ENCODE data around the gene KRT222.

The KRT222 gene

GRCh38 chr17:40705584-40705983 is 40.6 kb upstream of the KRT222 start:
- Histone ChIP-seq H3K4me3 (ENCODE audit: low read length) (no peak overlapping the region), H4K20me1 (ENCODE audit: insufficient read depth, low read length) (no peaks in the 10 kb centered on the region), H3K79me2 (ENCODE audit: low read length) (no peaks in the 10 kb centered on the region), H3K36me3 (replicated peaks; ENCODE audit: insufficient read depth, low read length) (no peaks in the 10 kb centered on the region), H3F3A (ENCODE audit: insufficient read depth, low read length) (no peaks in the 10 kb centered on the region), H3K27ac (ENCODE audit: low read length) (no peak overlapping the region), H3K4me2 (ENCODE audit: low read depth, low read length) (no peak overlapping the region), H3K9ac (ENCODE audit: low read length) (no peak overlapping the region), H3K27me3 (replicated peaks; ENCODE audit: insufficient read depth, low read length) (no peaks in the 10 kb centered on the region), H2AFZ (ENCODE audit: low read length) (no peak overlapping the region), H3K4me1 (ENCODE audit: low read length) (no peaks in the 10 kb centered on the region), H3K9me2 (replicated peaks; ENCODE audit: insufficient read depth, low read length) (no peaks in the 10 kb centered on the region), H3K9me3 (replicated peaks; ENCODE audit: insufficient read depth, low read length) (no peaks in the 10 kb centered on the region)
- TF ChIP-seq CTCF (IDR thresholded peaks at IDR 0.05; ENCODE audit: low read length) (no peak), EZH2 (optimal IDR thresholded peaks at IDR 0.05; ENCODE audit: low read depth, low read length) (no peak), EZH2phosphoT487 (IDR thresholded peaks at IDR 0.05; ENCODE audit: low read length) (no peak)
- no peak for DNase-seq

- no peak within 1 kb of the TSS for H3K4me2 ChIP-seq (ENCODE audit: low read depth, low read length)
- H3K79me2 ChIP-seq (ENCODE audit: low read length), result no peaks in the 10 kb centered on the region
- no peaks in the 10 kb centered on the region for H3K9me3 ChIP-seq (replicated peaks; ENCODE audit: insufficient read depth, low read length)
- no peak within 1 kb of the TSS for H3K27ac ChIP-seq (ENCODE audit: low read length)
- DNase-seq, result no peak
- H3K9ac ChIP-seq (ENCODE audit: low read length), result no peak within 1 kb of the TSS
- H3F3A ChIP-seq (ENCODE audit: insufficient read depth, low read length), result no peaks in the 10 kb centered on the region
- H3K4me3 ChIP-seq (ENCODE audit: low read length), result no peak within 1 kb of the TSS
- no peaks in the 10 kb centered on the region for H4K20me1 ChIP-seq (ENCODE audit: insufficient read depth, low read length)
- no peaks in the 10 kb centered on the region for H3K27me3 ChIP-seq (replicated peaks; ENCODE audit: insufficient read depth, low read length)
- H2AFZ ChIP-seq (ENCODE audit: low read length), result no peak within 1 kb of the TSS
- H3K9me2 ChIP-seq (replicated peaks; ENCODE audit: insufficient read depth, low read length), result no peaks in the 10 kb centered on the region
- H3K4me1 ChIP-seq (ENCODE audit: low read length), result no peaks in the 10 kb centered on the region
- TF ChIP-seq EZH2 (optimal IDR thresholded peaks at IDR 0.05; ENCODE audit: low read depth, low read length), result no peak
- no peak for TF ChIP-seq EZH2phosphoT487 (IDR thresholded peaks at IDR 0.05; ENCODE audit: low read length)
- no peak for TF ChIP-seq CTCF (IDR thresholded peaks at IDR 0.05; ENCODE audit: low read length)
- H3K36me3 ChIP-seq (replicated peaks; ENCODE audit: insufficient read depth, low read length), result no peaks in the 10 kb centered on the region
These were observed 38.7 kb upstream of the KRT222 start, which contains the start of gene KRT24 for GRCh38 chr17:40703652-40704051. Gene KRT24, minus strand, starts transcription at chr17:40703752. Its CDS starts 59 bp downstream, at chr17:40703693.

GRCh38 chr17:40702271-40702670 is 37.3 kb upstream of the KRT222 start:
- Histone ChIP-seq H3K79me2 (ENCODE audit: low read length) (no peaks in the 10 kb centered on the region), H3K36me3 (replicated peaks; ENCODE audit: insufficient read depth, low read length) (no peaks in the 10 kb centered on the region), H3K27ac (ENCODE audit: low read length) (no peak overlapping the region), H3K4me1 (ENCODE audit: low read length) (no peaks in the 10 kb centered on the region), H3K4me3 (ENCODE audit: low read length) (no peak overlapping the region), H3K4me2 (ENCODE audit: low read depth, low read length) (no peak overlapping the region), H3K27me3 (replicated peaks; ENCODE audit: insufficient read depth, low read length) (no peaks in the 10 kb centered on the region), H3K9ac (ENCODE audit: low read length) (no peak overlapping the region), H3K9me2 (replicated peaks; ENCODE audit: insufficient read depth, low read length) (no peaks in the 10 kb centered on the region), H3F3A (ENCODE audit: insufficient read depth, low read length) (no peaks in the 10 kb centered on the region), H2AFZ (ENCODE audit: low read length) (no peak overlapping the region), H3K9me3 (replicated peaks; ENCODE audit: insufficient read depth, low read length) (no peaks in the 10 kb centered on the region), H4K20me1 (ENCODE audit: insufficient read depth, low read length) (no peaks in the 10 kb centered on the region)
- TF ChIP-seq EZH2phosphoT487 (IDR thresholded peaks at IDR 0.05; ENCODE audit: low read length), result no peak
- DNase-seq, result no peak

GRCh38 chr17:40699853-40700252 is 34.9 kb upstream of the KRT222 start:
- H3K9ac ChIP-seq (ENCODE audit: low read length), result no peak overlapping the region
- H3K27ac ChIP-seq (ENCODE audit: low read length), result no peak overlapping the region
- H3K36me3 ChIP-seq (replicated peaks; ENCODE audit: insufficient read depth, low read length), result no peaks in the 10 kb centered on the region
- H3K4me3 ChIP-seq (ENCODE audit: low read length), result no peak overlapping the region
- H3K79me2 ChIP-seq (ENCODE audit: low read length), result no peaks in the 10 kb centered on the region
- no peak overlapping the region for H2AFZ ChIP-seq (ENCODE audit: low read length)
- TF ChIP-seq EZH2phosphoT487 (IDR thresholded peaks at IDR 0.05; ENCODE audit: low read length), result no peak
- no peak for TF ChIP-seq EZH2 (optimal IDR thresholded peaks at IDR 0.05; ENCODE audit: low read depth, low read length)
- no peak for TF ChIP-seq CTCF (IDR thresholded peaks at IDR 0.05; ENCODE audit: low read length)
- H3K9me2 ChIP-seq (replicated peaks; ENCODE audit: insufficient read depth, low read length), result no peaks in the 10 kb centered on the region
- H4K20me1 ChIP-seq (ENCODE audit: insufficient read depth, low read length), result no peaks in the 10 kb centered on the region
- no peak for DNase-seq
- no peaks in the 10 kb centered on the region for H3F3A ChIP-seq (ENCODE audit: insufficient read depth, low read length)
- H3K4me1 ChIP-seq (ENCODE audit: low read length), result no peaks in the 10 kb centered on the region
- H3K9me3 ChIP-seq (replicated peaks; ENCODE audit: insufficient read depth, low read length), result no peaks in the 10 kb centered on the region
- no peak overlapping the region for H3K4me2 ChIP-seq (ENCODE audit: low read depth, low read length)
- H3K27me3 ChIP-seq (replicated peaks; ENCODE audit: insufficient read depth, low read length), result no peaks in the 10 kb centered on the region

All from MM.1S (cell line).